Body of pancreas (tissue), 4 donors: ENCODE measurements around the gene NF1. TPM values are rescaled to one million over a fixed set of nuclear protein-coding genes. Genes with fewer than 3 reads are reported as not detected.

Experiments used
- ATAC-seq: fragments of 150-250 bp; one replicate; pipeline ENCODE4 v1.9.1; 2016
- DNase-seq, 4 donors: peaks; one replicate each; pipeline ENCODE4 v3.0.0-alpha.2; 2019
- H3K27ac ChIP-seq, 4 donors: fragments of 200-600 bp; sonication (generic); 1 replicate in 3 of 4; 2 replicates in 1 of 4; pipeline versions ENCODE4 v1.5.1 to v1.6.1; 2016 to 2019; ENCODE audit warnings: mild to moderate bottlenecking in 1 of 4, mixed read lengths in 1 of 4, moderate library complexity in 1 of 4
- H3K27me3 ChIP-seq, 2 donors: fragments of 200-600 bp; sonication (generic); one replicate each; pipeline ENCODE4 v1.6.0; 2016; ENCODE audit warnings: mild to moderate bottlenecking in 1 of 2
- H3K36me3 ChIP-seq, 2 donors: fragments of 200-600 bp; sonication (generic); replicated peaks in 1 of 2; 2 replicates each; pipeline ENCODE4 v1.5.1; 2016; ENCODE audit warnings: low read depth in 2 of 2; ENCODE audit not compliant: insufficient read depth in 1 of 2
- H3K4me1 ChIP-seq: fragments of 200-600 bp; sonication (generic); one replicate; pipeline ENCODE4 v1.6.0; 2016
- H3K4me3 ChIP-seq, 2 donors: fragments of 200-600 bp; sonication (generic); 1 replicate in 1 of 2; 2 replicates in 1 of 2; pipeline ENCODE4 v1.5.1; 2016 to 2019
- H3K9me3 ChIP-seq, 3 donors: fragments of 200-600 bp; sonication (generic); 1 replicate in 2 of 3; 2 replicates in 1 of 3; pipeline ENCODE4 v1.5.1; 2016
- CTCF ChIP-seq, 7 experiments: fragments of 450-650 bp in 4 of 7; fragments of 200-600 bp in 3 of 7; sonication (generic) in 3 of 7; IDR thresholded peaks; one replicate each; pipeline ENCODE4 v1.5.1; 2016 to 2019; ENCODE audit warnings: antibody characterized with exemption in 7 of 7
- POLR2A ChIP-seq, 3 donors: fragments of 450-650 bp; IDR thresholded peaks; one replicate each; pipeline ENCODE4 v1.6.1; 2016; ENCODE audit warnings: antibody characterized with exemption in 3 of 3, mild to moderate bottlenecking in 2 of 3
- WGBS, 2 donors: methylation state at CpG; one replicate each; pipeline ENCODE4 v1.1.5; 2017; 5-methylcytosine and 5-hydroxymethylcytosine counted together
- intact Hi-C: fragments of 100-400 bp; cut with DNase I; formaldehyde crosslinking; loops from one replicate; pipeline ENCODE4 v1.15.1; 2023
- total RNA-seq, 2 donors: library from RNA; depleted of rRNA; stranded (reverse); fragments of >200 nt; gene quantifications; one replicate each; pipeline ENCODE4 v1.1.0, GENCODE V29; 2016

The NF1 gene
- total RNA-seq, 2 donors from 2014 or later: 54.7 to 57.1 TPM

GRCh38 chr17:31248986-31249834 is 154.4 kb downstream of the NF1 start:
- no peak overlapping the region for H3K27ac ChIP-seq
- H3K9me3 ChIP-seq: no peaks in the 10 kb centered on the region
- WGBS, 2 donors: 90 to 94% methylated on average over 5 of the region's 5 CpGs
- DNase-seq (no peak), ATAC-seq (no peak)
- intact Hi-C loops: no loop called here
- H3K4me3 ChIP-seq: no peak overlapping the region
- no peaks in the 10 kb centered on the region for H3K4me1 ChIP-seq
- no peak for TF ChIP-seq CTCF (IDR thresholded peaks at IDR 0.05)
- TF ChIP-seq POLR2A (IDR thresholded peaks at IDR 0.05): no peak
- H3K36me3 ChIP-seq: peaks cover 0 to 5% of the 10 kb centered on the region in 2 donors
- H3K27me3 ChIP-seq: no peaks in the 10 kb centered on the region

- intact Hi-C loops: no loop called here
- ATAC-seq (no peak), DNase-seq (no peak)
- Histone ChIP-seq H3K4me1 (no peaks in the 10 kb centered on the region), H3K4me3 (no peak overlapping the region), H3K27ac (no peak overlapping the region), H3K36me3 (peaks cover 0 to 5% of the 10 kb centered on the region in 2 donors), H3K27me3 (no peaks in the 10 kb centered on the region), H3K9me3 (no peaks in the 10 kb centered on the region)
- TF ChIP-seq CTCF (IDR thresholded peaks at IDR 0.05) (no peak), POLR2A (IDR thresholded peaks at IDR 0.05) (no peak)
- 89 to 90% methylated on average over 4 of the region's 4 CpGs for WGBS, 2 donors
Measured at GRCh38 chr17:31249835-31250141, 155.0 kb downstream of the NF1 start.

GRCh38 chr17:31250229-31250628 is 155.5 kb downstream of the NF1 start:
- 34 to 68% methylated on average over 1 of the region's 1 CpG for WGBS, 2 donors
- H3K4me1 ChIP-seq: no peaks in the 10 kb centered on the region
- TF ChIP-seq POLR2A (IDR thresholded peaks at IDR 0.05) (no peak), CTCF (IDR thresholded peaks at IDR 0.05) (no peak)
- DNase-seq (no peak), ATAC-seq (no peak)
- H3K36me3 ChIP-seq: peaks cover 0 to 2% of the 10 kb centered on the region in 2 donors
- no peak overlapping the region for H3K27ac ChIP-seq
- no peaks in the 10 kb centered on the region for H3K9me3 ChIP-seq
- intact Hi-C loops: no loop called here
- H3K27me3 ChIP-seq: no peaks in the 10 kb centered on the region
- no peak overlapping the region for H3K4me3 ChIP-seq

- intact Hi-C loops: no loop called here
- TF ChIP-seq CTCF (IDR thresholded peaks at IDR 0.05) (no peak), POLR2A (IDR thresholded peaks at IDR 0.05) (no peak)
- no peak overlapping the region for H3K4me3 ChIP-seq
- no peaks in the 10 kb centered on the region for H3K4me1 ChIP-seq
- H3K9me3 ChIP-seq: no peaks in the 10 kb centered on the region
- H3K27ac ChIP-seq: no peak overlapping the region
- H3K27me3 ChIP-seq: no peaks in the 10 kb centered on the region
- 87 to 90% methylated on average over 1 of the region's 1 CpG for WGBS, 2 donors
- H3K36me3 ChIP-seq: peaks cover 0 to 2% of the 10 kb centered on the region in 2 donors
- ATAC-seq (no peak), DNase-seq (no peak)
Measured at GRCh38 chr17:31251105-31251969, 156.6 kb downstream of the NF1 start.
